Mucosa of descending colon (tissue), 3 donors: ENCODE data around the gene EPSTI1. TPM values are rescaled to one million over a fixed set of nuclear protein-coding genes. Genes with fewer than 3 reads are reported as not detected.
"Not testable (repeated sequence)": the region's sequence is repeated elsewhere in the genome, so short reads cannot be mapped to it uniquely, and the experiment has no call there.

Experiments used
- ATAC-seq: fragments of 200-7000 bp; cut with Tn5 transposase; one replicate; pipeline ENCODE4 v1.9.1; 2020; ENCODE audit warnings: mild to moderate bottlenecking, moderate library complexity
- DNase-seq, 3 donors: peaks; one replicate each; pipeline ENCODE4 v3.0.0-alpha.2; 2020
- H3K36me3 ChIP-seq: fragments of 200-600 bp; one replicate; pipeline ENCODE4 v1.8.0; 2021; ENCODE audit warnings: low read depth, mild to moderate bottlenecking
- H3K4me1 ChIP-seq: fragments of 200-600 bp; one replicate; pipeline ENCODE4 v1.8.0; 2021; ENCODE audit warnings: low read depth, mild to moderate bottlenecking
- H3K4me3 ChIP-seq: fragments of 200-600 bp; one replicate; pipeline ENCODE4 v1.8.0; 2021; ENCODE audit warnings: mild to moderate bottlenecking
- H3K9me3 ChIP-seq: fragments of 200-600 bp; one replicate; pipeline ENCODE4 v1.8.0; 2021; ENCODE audit warnings: mild to moderate bottlenecking
- CTCF ChIP-seq: fragments of 200-600 bp; IDR thresholded peaks from one replicate; pipeline ENCODE4 v1.8.0; 2022; ENCODE audit warnings: antibody characterized with exemption, mild to moderate bottlenecking
- intact Hi-C, 2 donors: fragments of 100-400 bp; cut with DNase I in 1 of 2; cut with micrococcal nuclease in 1 of 2; formaldehyde crosslinking; loops; one replicate each; pipeline versions ENCODE4 v1.11.0 to v1.11.1; 2022; cut with DNase I, micrococcal nuclease
- total RNA-seq, 3 donors: library from RNA; stranded (reverse); fragmentation: NEBNext Ultra II Directional in 2 of 3; extraction: Animal tissue kit (Norgen Biotek cat#: 25700) in 2 of 3; gene quantifications; one replicate each; pipeline versions ENCODE4 v1.2.1 to v1.2.4, GENCODE V29; 2021 to 2023
- donor health status: DM: no; HTN: no; CAD: no; lungs with moderate emphysema.
- donor health status: DM: no; HTN: no; CAD: no.
- donor health status: DM: no; HTN: yes; CAD: no.

EPSTI1 gene
- total RNA-seq, 3 donors from 2014 or later: 12.1 to 26.9 (median 19.1) TPM

- intact Hi-C loops: no loop called here
- Histone ChIP-seq H3K36me3 (no peaks in the 10 kb centered on the region), H3K9me3 (no peaks in the 10 kb centered on the region), H3K4me1 (peaks cover 24% of the 10 kb centered on the region), H3K4me3 (no peak overlapping the region)
- ATAC-seq: no peak
- no peak for DNase-seq
- no peak for TF ChIP-seq CTCF
Observed at GRCh38 chr13:42994878-42995277, 2.8 kb upstream of the EPSTI1 start.

- no peaks in the 10 kb centered on the region for H3K9me3 ChIP-seq
- TF ChIP-seq CTCF: no peak
- DNase-seq (no peak), ATAC-seq (no peak)
- peak overlapping the region; percentile 43 for H3K4me3 ChIP-seq
- H3K36me3 ChIP-seq: no peaks in the 10 kb centered on the region
- peaks cover 26% of the 10 kb centered on the region for H3K4me1 ChIP-seq
- intact Hi-C loops: no loop called here
Observed at GRCh38 chr13:42992764-42993122, 702 bp upstream of the EPSTI1 start.

GRCh38 chr13:42991233-42991897, 676 bp downstream of the EPSTI1 start:
- Histone ChIP-seq H3K4me3 (peak overlapping the region; percentile 43), H3K4me1 (peaks cover 26% of the 10 kb centered on the region)
- intact Hi-C loops, H3K9me3 ChIP-seq, H3K36me3 ChIP-seq: not testable (repeated sequence)
- peak; percentile 45 for ATAC-seq
- peak in 1 of 3 donors; percentile 11 for DNase-seq

GRCh38 chr13:42990291-42991232, 1.5 kb downstream of the EPSTI1 start:
- ATAC-seq: peak; percentile 13
- no peaks in the 10 kb centered on the region for H3K9me3 ChIP-seq
- no peak overlapping the region for H3K4me3 ChIP-seq
- peaks cover 32% of the 10 kb centered on the region for H3K4me1 ChIP-seq
- no peaks in the 10 kb centered on the region for H3K36me3 ChIP-seq
- DNase-seq: no peak
- no peak for TF ChIP-seq CTCF
- intact Hi-C loops: no loop called here

GRCh38 chr13:42986176-42986574, 5.9 kb downstream of the EPSTI1 start:
- intact Hi-C loops: loop anchor here in 1 of 2 donors (10.0 kb wide), 1 partner anchor 889 kb away; the partner anchor contains the start of genes CCDC122 and LACC1
- Histone ChIP-seq H3K9me3 (no peaks in the 10 kb centered on the region), H3K36me3 (no peaks in the 10 kb centered on the region), H3K4me1 (peaks cover 26% of the 10 kb centered on the region), H3K4me3 (no peak overlapping the region)
- TF ChIP-seq CTCF: no peak
- ATAC-seq (no peak), DNase-seq (no peak)
